GM21526 (cell line): ENCODE data around the gene SNTG2.

ENCODE experiments used
- ATAC-seq: cut with Tn5 transposase; IDR thresholded peaks from one replicate; pipeline ENCODE4 v1.9.1; 2021; ENCODE audit warnings: moderate library complexity; ENCODE audit not compliant: unreplicated experiment, low FRiP score

Gene SNTG2

GRCh38 chr2:985317-985898 is 34.8 kb downstream of the SNTG2 start:
- ATAC-seq, result no peak

GRCh38 chr2:987789-988188 is 37.1 kb downstream of the SNTG2 start:
- no peak for ATAC-seq

- no peak for ATAC-seq
Observed at GRCh38 chr2:989781-990467, 39.3 kb downstream of the SNTG2 start.

GRCh38 chr2:990970-991369 is 40.3 kb downstream of the SNTG2 start:
- ATAC-seq, result no peak

- ATAC-seq, result no peak
Observed at GRCh38 chr2:1002350-1002749, 51.7 kb downstream of the SNTG2 start.

GRCh38 chr2:1004398-1004797 is 53.7 kb downstream of the SNTG2 start:
- no peak for ATAC-seq

- ATAC-seq, result no peak
Observed at GRCh38 chr2:1010415-1010930, 59.8 kb downstream of the SNTG2 start.

GRCh38 chr2:1011006-1011405 is 60.4 kb downstream of the SNTG2 start:
- no peak for ATAC-seq

GRCh38 chr2:1011985-1012384 is 61.3 kb downstream of the SNTG2 start:
- no peak for ATAC-seq

- ATAC-seq, result no peak
Observed at GRCh38 chr2:1014802-1015201, 64.2 kb downstream of the SNTG2 start.

GRCh38 chr2:1016500-1016899 is 65.9 kb downstream of the SNTG2 start:
- ATAC-seq, result no peak

- ATAC-seq, result no peak
Observed at GRCh38 chr2:1017827-1018226, 67.2 kb downstream of the SNTG2 start.

GRCh38 chr2:1020206-1020605 is 69.6 kb downstream of the SNTG2 start:
- ATAC-seq, result no peak

- ATAC-seq, result no peak
Observed at GRCh38 chr2:1022178-1022577, 71.5 kb downstream of the SNTG2 start.

- ATAC-seq, result no peak
Observed at GRCh38 chr2:1024981-1025380, 74.3 kb downstream of the SNTG2 start.

- ATAC-seq, result no peak
Observed at GRCh38 chr2:1026141-1026540, 75.5 kb downstream of the SNTG2 start.

GRCh38 chr2:1028831-1029230 is 78.2 kb downstream of the SNTG2 start:
- ATAC-seq, result no peak

- no peak for ATAC-seq
Observed at GRCh38 chr2:1032030-1032429, 81.4 kb downstream of the SNTG2 start.

GRCh38 chr2:1033069-1033468 is 82.4 kb downstream of the SNTG2 start:
- ATAC-seq, result no peak

- ATAC-seq, result no peak
Observed at GRCh38 chr2:1037066-1037465, 86.4 kb downstream of the SNTG2 start.

GRCh38 chr2:1039549-1039948 is 88.9 kb downstream of the SNTG2 start:
- no peak for ATAC-seq
